Measurements from ENCODE around the gene CPNE4.

- no peak for TF ChIP-seq CTCF (IDR thresholded peaks at IDR 0.05)
- no peak for TF ChIP-seq POLR2A (IDR thresholded peaks at IDR 0.05)
Observed at GRCh38 chr3:131692356-131692755, 342.5 kb downstream of the CPNE4 start.
